HG03354 (cell line): ENCODE data around the gene TRAPPC3.
"Not testable (repeated sequence)": the region's sequence is repeated elsewhere in the genome, so short reads cannot be mapped to it uniquely, and the experiment has no call there.

ENCODE experiments used
- ATAC-seq: cut with Tn5 transposase; IDR thresholded peaks from one replicate; pipeline ENCODE4 v1.9.1; 2021; ENCODE audit warnings: mild to moderate bottlenecking; ENCODE audit not compliant: unreplicated experiment, poor library complexity, severe bottlenecking

TRAPPC3 gene

DNA sequence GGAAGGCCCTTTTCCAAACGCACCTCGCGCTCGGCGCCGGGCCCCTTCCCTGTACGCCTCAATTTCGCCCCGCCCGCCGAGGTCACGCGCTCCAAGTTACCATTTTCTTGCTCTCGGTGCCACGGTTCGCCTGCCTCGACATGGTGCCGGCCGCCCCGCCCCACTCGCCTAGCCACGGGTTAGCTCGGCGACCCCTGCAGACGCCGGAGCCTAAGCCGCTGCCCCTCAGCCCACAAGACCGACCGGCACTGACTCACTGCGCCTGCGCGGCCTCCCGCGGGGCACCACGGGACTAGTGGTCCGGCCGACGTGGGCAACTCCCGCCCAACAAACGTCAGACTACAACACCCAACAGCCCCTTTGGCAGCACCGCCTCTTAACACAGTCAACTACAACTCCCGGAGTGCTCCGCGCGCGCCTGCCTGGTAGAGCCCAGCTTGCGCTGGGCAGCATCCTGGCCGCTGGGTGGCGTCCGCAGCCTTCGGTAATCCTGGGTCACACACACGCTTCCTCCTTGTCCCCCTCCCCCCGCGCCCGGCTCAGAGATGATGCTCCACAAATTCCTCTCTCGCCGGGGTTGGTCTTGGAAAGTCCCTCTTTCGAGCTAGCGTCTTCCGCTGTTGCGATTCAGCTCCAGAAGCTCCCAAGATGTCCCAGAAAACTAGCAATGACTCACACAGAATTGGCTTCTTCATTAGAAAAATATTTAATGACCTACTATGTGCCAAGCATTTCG lies at the start of gene TRAPPC3:
Gene TRAPPC3, minus strand, starts transcription at position 250 of the 736 bp plus-strand sequence. Its CDS starts 108 bp downstream, at position 142.
- ATAC-seq: peak; percentile 89

DNA sequence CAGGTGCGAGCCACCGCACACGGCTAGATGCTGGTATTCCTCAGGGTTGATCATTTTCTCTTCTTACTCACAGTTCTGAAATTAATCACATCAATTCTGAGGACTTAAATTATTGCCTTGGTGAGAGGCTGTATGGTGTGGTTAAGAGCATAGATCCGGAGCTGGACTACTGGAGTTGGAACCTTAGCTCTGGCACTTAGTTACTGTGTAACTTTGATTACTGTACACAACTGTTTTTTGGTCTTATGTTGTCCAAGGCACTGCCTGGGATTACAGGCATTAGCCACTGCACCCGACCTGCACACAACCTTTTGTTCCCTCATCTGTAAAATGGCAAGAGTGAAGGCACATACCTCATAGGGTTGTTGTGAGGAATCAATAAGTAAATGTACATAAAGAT lies 49.4 kb upstream of the TRAPPC3 start:
- no peak for ATAC-seq

DNA sequence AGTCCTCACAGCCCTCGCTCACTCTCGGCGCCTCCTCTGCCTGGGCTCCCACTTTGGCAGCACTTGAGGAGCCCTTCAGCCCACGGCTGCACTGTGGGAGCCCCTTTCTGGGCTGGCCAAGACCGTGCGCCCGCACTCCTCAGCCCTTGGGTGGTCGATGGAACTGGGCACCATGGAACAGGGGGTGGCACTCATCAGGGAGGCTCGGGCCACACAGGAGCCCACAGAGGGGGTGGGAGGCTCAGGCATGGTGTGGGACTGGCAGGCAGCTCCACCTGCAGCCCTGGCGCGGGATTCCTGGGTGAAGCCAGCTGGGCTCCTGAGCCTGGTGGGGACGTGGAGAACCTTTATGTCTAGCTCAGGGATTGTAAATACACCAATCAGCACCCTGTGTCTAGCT lies 47.5 kb upstream of the TRAPPC3 start:
- ATAC-seq: not testable (repeated sequence)

DNA sequence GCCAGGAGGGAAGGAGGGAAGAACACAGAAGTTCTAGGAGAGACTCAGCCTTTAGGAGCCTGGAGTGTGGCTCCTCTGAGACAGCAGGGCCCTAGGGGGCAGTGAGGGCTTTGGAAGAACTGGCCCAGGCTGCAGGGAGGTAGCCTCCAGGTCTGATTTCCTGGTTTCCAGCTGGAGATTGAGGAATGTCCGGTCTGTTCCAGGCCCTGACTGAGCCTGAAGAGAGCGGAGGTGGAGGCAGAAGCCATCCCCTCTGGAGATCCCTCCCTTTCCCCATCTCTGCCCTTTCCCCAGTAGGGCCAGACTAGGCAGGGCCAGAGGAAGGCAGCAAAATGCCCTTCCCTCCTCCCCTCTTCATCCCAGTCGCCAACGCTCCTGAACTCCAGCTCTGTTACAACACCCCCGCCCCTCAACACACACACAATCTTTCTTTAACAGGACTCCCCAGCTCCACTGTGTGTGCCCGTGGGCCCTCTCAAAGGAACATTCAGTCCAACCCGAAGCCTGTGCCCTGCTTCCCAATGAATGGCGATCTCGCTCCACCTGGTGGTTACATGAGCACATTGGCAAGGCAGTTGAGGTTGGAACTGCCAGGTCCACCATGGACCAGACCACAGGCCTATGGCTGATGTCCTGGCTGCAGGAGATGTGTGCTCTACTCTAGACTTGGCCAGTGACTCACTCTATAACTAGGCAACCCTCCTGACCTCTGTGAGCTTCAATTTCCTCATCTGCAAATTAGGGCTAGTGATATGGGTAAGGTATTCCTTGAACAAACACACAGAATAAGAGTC lies 38.7 kb upstream of the TRAPPC3 start:
- peak; percentile 82 for ATAC-seq

DNA sequence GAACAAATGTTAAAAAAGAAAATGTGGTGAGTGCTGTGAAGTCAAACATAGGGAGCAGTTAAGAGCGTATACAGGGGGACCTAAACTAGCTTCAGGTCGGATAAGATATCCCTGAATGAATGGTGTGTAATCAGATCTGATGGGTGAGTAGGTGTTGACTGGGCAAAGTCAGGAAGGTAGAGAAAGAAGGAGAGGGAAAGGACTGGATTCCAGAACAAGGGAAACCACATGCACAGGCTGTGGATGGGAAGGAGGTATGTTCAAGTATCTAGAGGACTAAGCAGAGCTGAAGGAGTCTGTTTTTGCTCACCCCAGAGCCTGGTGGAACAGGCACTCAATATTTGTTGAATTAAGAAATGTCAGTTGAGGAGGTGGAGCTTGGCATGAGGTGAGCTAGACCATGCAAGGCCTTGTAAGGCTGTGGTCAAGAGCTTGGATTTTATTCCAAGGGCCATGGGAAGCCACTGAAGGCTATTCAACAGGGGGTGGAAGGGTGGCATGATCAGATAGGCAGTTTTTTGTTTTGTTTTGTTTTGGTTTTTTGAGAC lies 34.1 kb upstream of the TRAPPC3 start:
- ATAC-seq: no peak

DNA sequence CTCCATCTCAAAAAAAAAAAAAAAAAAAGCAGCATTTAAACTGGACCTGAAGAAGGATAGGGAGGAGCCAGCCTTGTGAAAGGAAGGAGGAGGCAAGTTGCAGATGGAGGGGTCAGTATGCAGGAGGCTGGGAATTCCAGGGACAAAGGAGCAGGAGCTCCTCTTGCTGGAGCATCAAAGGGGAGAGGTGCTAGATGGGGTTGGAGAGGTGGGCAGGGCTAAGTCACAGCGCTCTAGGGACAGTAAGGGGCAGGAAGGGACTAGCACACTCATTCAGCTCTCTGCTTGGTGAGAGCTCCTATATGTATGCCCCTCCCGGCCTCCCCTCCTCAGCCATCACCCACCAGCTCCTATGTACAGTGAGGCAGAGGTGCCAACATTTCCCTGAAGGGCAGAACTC lies 33.4 kb upstream of the TRAPPC3 start:
- no peak for ATAC-seq

DNA sequence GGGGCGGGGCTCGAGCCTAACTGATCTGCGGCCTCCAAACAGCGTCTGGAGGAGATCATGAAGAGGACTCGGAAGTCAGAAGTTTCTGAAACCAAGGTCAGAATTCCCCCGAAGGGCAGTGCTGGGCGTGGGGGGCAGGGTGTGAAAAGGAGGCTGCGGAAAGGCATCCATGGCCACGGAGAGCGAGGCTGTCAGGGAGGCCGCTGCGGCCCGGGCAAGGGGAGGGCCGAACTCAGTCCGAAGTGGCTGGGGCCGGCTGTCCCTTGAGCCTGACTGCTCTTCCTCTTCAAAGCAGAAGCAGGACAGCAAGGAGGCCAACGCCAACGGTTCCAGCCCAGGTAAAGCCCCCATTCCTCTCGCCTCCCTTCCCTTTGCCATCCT lies 29.9 kb upstream of the TRAPPC3 start:
- ATAC-seq: no peak

DNA sequence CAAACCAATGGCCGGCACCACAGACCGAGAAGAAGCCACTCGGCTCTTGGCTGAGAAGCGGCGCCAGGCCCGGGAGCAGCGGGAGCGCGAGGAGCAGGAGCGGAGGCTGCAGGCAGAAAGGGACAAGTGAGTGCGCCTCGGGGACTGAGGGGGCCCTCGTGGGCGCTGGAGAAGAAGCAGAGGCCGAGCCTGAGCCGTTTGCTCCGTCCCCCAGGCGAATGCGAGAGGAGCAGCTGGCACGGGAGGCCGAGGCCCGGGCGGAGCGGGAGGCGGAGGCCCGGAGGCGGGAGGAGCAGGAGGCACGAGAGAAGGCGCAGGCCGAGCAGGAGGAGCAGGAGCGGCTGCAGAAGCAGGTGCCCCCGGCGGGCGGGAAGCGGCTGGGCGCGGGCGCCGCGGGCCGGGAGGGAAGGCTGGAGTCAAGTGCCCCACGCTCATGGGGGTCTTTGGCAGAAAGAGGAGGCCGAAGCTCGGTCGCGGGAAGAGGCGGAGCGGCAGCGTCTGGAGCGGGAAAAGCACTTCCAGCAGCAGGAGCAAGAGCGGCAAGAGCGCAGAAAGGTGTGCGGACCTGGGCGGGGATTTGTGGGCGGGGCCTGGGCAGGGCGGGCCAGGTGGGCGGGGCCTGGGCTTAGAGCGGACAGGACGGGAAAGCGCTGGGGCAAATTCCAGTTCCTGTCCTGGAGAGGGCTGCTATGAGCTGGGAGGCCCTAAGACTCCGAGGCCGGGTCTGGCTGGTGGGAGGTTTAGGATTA lies 29.4 kb upstream of the TRAPPC3 start:
- ATAC-seq: no peak

DNA sequence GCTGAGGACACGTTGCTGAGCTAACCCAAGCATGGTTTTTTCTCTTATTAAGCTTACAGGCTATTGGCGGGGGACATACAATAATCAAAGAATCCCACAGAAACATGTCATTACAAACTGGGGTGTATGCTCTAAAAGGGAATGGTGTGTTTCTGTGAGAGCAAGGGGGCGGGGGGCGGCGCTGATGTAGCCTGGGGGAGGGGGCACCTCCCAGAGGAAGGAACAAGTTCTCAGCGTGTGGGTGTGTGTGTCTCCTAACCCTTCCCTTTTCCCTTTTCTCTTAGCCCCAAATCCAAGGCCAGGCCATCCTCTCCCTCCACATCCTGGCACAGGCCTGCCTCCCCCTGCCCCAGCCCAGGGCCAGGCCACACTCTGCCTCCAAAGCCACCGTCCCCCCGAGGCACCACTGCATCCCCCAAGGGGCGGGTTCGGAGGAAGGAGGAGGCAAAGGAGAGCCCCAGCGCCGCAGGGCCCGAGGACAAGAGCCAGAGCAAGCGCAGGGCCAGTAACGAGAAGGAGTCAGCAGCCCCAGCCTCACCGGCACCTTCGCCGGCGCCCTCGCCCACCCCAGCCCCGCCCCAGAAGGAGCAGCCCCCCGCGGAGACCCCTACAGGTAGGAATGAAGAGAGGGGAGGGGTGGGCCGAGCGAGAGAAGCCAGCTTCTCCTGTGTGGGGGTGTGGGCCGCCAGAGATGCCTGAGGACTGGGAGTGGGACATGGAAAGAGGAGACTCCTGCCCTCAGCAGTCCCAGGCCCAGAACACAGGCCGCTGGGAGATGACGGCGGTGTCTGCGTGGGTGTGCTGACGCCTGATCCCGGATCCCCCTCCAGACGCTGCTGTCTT lies 28.5 kb upstream of the TRAPPC3 start:
- no peak for ATAC-seq

DNA sequence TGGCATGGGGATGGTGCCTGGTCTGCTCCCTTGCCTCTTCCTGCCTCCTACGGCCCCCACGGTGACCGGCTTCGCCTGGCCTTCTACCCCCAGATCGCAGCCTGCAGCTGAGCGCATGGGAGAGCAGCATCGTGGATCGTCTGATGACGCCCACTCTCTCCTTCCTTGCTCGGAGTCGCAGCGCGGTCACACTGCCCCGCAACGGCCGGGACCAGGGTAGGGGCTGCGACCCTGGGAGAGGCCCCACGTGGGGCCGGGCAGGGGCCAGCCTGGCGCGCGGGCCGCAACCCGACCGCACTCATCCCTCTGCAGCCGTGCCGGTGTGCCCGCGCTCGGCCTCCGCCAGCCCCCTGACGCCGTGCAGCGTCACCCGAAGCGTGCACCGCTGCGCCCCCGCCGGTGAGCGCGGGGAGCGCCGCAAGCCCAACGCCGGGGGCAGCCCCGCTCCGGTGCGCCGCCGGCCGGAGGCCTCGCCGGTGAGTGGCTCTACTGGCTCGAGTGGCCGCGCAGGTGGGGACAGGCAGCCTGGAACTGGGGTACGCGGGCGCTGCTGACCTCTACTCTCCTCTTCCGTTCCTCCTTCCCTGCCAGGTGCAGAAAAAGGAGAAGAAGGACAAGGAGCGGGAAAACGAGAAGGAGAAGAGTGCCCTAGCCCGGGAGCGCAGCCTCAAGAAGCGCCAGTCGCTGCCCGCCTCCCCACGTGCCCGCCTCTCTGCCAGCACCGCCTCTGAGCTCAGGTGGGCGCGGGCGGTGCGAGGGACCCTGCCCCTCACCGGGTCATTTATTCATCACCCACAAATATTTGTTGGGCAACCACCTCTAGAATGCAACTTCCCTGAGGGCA lies 27.0 kb upstream of the TRAPPC3 start:
- ATAC-seq: no peak

DNA sequence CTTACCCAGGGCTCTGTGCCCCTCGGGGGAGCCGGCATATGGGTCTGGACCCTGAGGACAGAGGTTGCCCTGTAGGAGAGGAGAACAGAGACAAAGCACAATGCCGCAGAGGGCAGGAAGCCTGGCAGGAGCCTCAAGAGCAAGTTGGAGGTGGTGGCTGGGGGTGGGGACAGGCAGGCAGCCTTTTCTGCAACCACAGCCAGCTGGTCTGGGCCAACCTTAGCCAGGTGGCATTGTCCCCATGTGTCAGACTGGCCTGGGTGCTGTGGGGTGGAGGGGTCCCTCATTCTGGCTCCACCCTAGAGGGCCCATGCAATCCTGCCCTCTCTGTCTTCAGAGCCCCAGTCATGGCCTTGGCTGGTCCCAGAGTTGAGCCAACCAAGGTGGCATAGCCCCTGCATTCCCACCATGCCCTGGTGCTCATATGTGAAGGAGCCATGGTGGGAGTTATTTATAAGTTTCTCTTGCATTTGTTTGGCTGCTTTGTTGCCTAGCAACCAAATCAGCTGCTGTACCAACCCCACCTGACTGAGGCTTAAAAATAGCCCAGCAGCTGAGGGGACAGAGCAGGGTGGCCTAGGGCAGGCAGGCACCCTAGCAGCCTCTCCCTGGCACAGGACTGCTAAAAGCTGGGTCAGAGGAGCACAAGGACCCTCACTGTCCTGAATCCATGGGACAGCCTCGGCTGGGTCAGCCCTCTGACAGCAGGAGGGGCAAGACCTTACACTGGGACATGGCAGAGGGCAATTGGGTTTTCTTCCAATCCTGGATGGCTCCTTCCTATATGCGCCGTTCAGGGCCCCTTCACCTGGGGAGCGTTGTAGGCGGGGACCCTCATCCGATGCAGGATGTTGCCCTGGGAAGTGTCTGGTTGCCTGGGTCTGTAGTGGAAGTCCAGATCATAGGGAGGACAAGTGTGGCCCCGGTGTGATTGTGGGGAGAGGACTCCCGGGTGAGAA lies 26.1 kb upstream of the TRAPPC3 start:
- ATAC-seq: no peak

DNA sequence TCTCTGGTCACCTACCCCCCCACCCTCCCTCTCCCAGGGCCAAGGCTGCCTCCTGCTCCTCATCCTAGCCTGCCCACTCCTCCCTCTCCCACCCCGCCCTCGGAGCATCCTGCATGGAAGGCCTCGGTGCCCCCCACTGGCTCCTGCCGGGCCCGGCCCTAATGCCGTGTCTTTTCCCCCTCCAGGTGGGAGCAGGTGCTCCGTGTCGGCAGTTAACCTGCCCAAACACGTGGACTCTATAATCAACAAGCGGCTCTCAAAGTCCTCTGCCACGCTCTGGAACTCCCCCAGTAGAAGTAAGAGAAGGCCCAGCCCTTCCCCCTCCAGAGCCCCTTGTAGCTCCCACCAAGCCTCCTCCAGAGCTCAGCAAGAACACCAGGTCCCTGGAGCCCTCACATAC lies 25.4 kb upstream of the TRAPPC3 start:
- no peak for ATAC-seq

DNA sequence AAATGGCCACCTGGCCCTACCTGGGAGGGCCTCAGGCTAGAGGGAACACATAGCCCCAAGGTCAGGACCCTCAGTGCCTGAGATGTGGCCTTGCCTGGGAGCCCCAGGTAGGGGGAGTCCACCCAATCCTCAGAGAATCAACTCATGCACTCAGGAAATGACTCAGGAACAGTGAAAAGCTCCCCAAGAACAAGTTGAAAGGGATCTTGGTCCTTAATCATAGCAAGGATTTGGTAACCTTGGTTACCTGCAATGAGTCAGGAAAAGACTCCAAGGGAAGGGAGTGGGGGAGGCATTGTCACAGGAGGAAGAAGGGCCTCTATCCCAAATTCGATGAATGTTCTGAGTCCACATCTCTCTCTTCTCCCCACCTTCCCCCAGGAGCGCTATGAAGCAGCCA lies 23.7 kb upstream of the TRAPPC3 start:
- ATAC-seq: no peak

DNA sequence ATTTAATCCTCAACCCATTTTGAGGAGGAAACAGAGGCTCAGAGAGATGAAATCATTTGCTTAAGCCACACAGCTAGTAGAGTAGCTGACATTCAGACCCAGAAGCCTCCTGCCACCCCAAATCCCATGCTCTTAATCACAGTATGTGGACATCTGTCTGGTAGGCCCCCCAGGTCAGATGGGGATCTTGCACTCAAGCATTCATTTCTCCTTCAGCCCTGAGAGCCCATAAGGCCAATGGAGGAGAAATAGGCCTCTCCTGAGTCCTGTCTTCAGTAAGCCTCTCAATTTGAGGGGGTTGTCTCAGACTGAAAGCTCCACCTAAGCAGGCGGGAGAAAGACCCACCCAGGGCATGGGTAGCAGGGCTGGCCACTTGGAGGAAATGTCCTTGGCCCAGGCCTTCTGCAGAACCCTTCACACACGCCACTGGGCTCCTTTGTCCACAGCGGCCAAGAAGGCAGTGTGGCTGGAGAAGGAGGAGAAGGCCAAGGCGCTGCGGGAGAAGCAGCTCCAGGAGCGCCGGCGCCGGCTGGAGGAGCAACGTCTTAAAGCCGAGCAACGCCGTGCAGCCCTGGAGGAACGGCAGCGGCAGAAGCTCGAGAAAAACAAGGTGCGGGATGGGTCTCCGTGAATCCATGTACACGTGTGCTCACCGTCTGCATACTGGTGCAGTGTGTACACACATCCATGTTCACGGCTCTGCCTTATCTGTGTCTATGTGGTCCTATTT lies 22.9 kb upstream of the TRAPPC3 start:
- ATAC-seq: no peak

DNA sequence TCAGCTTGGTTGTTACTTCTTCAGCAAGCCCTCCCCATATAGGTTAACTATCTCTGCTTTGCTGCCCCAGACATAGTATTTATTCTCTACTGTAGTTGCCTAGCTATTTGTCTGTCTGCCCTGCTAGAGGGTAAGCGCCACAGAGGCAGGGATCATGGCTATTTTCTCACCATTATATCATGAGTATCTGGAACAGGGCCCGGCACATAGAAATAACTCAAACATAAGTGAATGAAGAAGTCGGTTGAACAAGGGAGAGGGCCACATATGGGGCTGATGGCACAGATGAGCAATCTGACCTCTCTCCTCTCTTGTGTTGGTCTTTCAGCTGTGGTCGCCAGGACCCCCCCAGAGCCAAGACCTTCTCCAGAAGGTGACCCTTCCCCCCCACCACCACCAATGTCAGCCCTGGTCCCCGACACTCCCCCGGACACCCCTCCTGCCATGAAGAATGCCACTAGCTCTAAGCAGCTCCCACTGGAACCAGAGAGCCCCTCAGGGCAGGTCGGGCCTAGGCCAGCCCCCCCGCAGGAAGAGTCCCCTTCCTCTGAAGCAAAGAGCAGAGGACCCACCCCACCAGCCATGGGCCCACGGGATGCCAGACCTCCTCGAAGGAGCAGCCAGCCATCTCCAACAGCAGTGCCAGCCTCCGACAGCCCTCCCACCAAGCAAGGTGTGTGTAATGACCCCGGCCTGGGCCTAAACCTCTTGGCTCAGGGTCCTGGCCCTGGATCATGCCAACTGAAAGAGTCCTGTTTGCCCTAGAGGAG lies 21.5 kb upstream of the TRAPPC3 start:
- no peak for ATAC-seq

DNA sequence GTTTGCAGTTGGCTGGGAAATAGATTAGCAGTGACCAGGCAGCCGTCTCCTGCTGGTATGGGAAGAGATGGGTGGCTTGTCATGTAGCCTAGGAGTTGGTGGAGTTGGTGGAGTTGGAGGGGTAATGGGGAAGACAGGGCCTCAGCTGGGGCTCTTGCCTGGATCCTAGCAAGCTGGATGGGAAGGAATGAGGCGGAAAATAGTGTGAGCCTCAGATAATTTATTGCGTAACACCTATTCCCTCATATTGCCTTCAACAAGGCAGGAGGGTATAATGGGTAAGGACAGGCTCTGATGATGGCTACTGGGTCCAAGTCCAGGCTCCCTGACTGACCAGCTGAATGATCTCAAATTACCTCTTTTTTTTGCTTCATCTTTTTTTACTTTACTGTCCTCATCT lies 19.2 kb upstream of the TRAPPC3 start:
- no peak for ATAC-seq
